Stimulated activated CD4-positive, alpha-beta T cell treated with anti-CD3 and anti-CD28 coated beads, Interleukin-12 subunit alpha, Interleukin-12 subunit beta, amount 100 ng/mL, for 24 hours (primary cell): ENCODE results near the gene RASGEF1B.

Source experiments
- DNase-seq, 2 experiments: peaks; one replicate each; pipeline ENCODE4 v3.0.0-alpha.2; 2020; ENCODE audit warnings: low read depth in 2 of 2

The RASGEF1B gene

DNA sequence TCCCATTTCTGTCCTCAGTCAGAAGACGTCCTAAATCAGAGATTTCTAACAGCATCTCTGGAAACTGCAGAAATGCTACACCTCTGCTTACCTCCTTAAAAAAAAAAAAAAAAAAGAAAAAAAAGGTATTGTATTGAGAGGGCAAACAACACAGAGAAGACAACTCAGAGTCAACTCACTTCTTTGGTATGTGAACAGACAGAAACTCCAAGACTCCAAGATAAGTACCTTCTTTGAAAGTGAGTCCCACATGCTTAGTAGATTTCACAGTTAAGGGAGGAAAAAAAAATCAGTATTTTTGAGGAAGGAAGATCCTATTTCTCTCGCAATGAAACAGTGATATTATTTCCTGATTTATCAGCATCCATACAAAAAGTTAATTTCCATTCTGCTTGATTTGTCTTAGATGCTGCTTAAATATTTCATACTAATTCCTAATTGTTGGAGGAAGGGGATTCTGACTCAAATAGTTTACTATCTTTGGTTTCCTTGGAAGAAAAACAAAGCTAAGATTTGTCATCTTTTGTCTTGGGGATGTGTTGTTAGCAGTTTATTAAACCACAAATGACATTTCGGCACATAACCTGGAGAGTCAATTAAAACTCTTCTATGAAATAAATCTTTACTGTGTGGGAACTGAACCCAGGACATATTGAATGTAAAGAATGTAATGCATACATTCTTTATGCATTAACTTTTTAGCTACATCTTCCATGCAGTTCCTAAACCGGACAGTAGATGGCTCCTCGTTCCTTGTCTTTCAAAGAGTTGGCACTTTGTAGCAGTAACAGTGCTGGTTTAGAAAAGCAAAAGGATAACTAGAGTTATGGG, 4.7 kb downstream of the RASGEF1B start:
- DNase-seq: peak; percentile 17 to 67

DNA sequence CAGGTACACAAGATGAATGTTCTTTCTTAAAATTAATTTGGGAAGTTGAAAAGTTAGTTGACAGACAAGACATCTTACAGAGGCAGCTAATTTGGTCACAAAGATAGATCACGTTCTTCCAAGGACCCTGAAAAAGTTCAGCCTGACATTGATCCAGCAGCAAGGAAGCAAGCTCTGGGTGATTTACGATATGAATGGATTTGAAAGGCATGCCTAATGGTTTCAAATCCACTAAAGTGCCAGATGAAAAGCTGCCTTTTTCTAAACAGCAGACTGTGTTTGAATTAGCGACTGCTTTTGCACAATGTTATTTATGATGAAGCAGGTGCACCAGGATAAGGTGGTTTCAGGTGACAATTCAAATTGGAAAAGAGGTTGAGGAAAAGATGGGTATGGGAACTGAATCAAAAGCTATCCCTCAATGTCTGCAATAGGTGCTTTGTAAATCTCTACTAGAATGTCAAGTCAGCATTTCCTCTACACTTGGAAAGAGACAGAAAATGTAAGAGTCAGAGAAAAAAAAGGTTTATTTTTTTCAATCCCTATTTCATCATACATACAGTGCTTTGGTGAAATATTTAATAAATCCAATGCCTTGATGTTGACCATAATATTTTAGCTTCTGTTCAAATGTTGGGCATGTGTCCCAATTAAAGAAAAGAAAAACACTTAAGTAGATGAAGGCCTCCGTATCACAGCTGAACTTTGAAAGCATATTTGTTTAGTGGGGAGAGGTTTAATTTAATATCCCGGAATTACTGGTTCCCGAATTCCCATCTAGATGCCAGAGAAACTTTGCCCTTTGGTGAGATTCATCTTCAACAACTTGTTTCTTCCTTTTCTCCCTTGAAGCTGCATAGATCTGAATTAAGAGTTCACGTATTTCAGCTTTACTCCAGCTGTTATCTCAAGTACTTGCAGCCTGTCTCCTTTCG, 6.0 kb downstream of the RASGEF1B start:
- DNase-seq: no peak

DNA sequence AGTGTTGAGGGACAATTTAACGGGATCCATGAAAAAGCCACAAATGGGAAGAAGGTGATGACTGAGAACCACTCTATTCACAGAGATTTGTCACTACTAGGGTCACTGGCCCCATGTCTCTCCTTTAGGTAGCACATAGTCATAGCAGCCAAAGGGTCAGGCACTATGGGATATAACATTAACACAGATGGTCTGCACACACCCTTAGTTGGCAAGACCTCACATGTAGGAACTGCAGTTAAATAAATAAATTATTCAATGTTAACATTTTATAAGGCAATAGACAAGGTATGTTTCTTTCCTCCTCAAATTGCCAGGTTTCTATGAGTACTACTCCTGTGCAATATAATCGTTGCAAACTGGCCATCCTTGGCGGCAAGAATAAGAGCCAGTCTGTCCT, 10.9 kb downstream of the RASGEF1B start:
- no peak for DNase-seq

DNA sequence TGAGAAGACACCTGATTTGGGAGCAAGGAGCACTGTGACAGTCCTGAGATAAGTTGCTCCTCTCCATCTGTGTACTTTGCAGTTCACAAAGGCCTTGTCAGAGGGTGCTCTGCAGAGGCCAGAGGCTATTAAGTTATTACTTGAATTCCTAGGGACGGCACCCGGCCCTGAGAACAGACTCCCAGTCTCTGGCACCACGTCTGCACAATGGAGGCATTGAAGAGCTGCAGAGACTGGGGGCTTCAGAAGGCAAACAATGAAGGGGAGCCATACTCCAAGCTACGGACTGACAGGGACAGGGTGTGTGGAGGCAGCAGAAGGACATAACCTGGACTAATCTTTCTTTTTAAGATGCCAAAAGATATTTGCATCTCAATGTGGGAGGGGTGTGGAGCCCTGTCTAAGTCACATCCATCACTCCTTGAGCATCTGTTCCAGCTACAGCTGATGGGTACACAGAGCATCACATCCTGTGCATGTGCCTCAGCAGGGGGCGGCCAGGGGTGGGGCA, 11.5 kb downstream of the RASGEF1B start:
- DNase-seq: no peak

DNA sequence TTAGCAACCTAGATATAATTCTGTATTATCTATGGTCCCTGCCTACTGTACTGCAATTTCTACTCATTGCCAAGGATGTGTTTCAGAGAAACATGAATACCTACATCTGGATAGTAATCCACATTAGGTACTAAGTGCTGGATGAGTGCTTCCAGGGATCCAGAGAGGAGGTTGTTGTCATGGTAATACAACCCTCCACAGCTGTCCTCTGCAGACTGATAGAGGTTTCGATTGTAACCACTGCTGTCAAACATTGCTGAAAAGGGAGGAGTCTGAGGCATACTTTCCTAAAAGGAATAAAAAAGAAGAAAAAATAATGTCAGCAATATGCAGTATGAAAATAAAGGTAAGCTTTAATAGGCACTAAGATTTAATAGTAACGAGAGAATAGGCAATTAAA, 12.5 kb downstream of the RASGEF1B start:
- DNase-seq: no peak

DNA sequence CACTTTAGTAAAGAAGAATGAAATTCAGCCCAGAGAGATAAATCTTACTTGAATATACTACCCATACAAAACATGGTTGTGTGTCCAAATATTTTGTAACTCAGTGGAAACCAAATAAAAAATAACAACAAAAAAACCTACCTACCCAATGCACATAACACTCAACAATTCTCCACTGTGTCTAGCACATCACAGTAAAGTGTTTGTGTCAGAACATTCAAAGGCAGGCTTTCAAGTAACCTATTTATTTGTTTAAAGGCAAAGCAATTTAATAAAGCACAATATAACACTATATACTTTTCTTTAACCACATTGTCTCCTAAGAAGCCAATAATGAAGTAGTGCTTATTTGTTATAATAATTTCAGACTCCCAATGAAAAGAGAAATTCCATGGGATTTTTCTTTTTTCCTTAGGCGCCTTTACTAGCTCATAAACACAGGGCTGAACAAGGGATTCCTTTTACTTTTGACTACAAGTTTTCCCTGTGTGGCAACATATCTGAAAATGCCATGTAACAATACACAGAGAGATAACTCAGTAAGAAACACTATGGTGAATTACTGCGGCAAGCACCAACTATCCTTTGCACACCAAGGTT, 13.7 kb downstream of the RASGEF1B start:
- no peak for DNase-seq

DNA sequence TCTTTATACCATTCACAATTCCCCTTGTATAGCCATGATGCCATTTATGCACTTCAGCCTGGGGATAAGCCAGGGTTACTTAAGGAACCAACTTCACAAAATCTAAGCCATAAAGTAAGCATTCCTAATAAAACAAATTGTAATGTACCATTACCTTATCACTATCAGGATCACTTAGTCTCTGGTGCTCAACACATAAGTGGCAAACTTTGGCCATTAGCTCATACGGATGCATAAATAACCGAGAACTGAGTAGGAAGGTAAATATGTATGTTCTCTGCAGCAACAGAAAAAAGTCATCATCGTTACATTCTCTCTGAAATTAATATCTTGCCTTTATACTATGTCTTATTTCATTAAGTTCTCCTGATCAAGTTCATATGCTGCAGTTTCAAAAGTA, 14.4 kb downstream of the RASGEF1B start:
- DNase-seq: no peak

DNA sequence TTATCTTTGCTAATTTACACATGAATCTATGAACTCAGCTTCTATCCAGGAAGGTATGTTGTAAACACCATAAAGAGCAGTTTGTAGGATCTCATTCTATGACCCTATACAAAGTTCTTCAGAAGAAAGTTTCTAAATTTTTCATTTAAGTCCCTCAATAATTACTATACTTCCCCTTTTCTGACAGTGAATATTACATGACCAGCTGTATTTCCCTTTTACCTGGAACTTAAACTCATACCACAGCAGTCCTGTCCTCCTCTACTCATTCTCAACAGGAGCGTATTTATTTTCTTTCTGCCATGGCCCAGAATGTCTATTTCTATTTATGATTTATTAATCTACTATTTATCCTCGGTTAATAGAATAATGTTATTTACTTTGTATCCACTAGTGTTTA, 15.8 kb downstream of the RASGEF1B start:
- DNase-seq: no peak

DNA sequence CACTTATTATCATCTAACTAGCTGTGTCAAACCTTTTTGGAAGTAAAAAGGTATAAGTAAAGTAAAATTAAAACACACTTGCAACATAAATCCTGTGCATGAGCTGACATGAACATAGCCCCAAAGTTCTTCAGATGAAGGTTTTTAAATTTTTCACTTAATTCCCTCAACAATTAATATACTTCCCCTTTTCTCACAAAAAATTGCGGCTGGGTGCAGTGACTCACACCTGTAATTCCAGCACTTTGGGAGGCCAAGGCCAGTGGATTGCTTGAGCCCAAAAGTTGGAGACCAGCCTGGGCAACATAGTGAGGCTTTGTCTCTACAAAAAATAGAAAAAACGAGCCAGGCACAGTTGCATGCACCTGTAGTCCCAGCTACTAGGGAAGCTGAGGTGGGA, 16.8 kb downstream of the RASGEF1B start:
- DNase-seq: no peak

DNA sequence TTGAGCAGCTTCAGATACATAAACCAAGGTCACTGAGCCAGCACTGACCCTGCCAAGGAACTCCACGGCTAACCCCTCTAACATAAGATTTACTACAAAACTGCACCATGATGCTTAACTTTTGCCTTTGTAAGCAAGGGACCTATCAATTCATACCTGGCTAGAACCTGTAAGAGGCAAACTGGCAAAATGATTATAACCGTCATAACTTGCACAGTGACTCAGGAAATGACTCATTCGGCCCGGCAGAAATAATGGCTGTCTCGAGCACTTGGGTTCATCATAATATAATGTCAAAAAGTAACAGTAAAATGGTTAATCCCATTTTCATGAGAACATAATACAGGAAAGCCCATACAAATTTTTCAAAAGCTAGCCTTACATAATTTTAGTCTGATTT, 17.2 kb downstream of the RASGEF1B start:
- DNase-seq: peak; percentile 16 to 28

DNA sequence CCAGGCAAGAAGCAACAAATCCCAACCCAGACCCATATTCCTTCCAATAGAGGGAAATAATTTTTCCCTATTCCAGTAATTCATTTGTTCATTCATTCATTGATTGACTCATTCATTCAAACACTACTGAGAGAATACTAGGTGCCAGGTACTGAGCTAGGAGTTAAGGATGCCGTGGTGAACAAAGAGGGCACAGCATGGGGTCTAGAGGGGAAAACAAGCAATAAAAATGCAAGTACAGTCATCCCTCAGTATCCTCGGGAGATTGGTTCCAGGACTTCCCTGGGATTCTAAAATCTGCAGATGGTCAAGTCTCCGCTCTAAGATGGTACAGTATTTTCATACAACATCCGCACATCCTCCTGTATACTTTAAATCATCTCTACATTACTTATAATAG, 18.7 kb downstream of the RASGEF1B start:
- no peak for DNase-seq

DNA sequence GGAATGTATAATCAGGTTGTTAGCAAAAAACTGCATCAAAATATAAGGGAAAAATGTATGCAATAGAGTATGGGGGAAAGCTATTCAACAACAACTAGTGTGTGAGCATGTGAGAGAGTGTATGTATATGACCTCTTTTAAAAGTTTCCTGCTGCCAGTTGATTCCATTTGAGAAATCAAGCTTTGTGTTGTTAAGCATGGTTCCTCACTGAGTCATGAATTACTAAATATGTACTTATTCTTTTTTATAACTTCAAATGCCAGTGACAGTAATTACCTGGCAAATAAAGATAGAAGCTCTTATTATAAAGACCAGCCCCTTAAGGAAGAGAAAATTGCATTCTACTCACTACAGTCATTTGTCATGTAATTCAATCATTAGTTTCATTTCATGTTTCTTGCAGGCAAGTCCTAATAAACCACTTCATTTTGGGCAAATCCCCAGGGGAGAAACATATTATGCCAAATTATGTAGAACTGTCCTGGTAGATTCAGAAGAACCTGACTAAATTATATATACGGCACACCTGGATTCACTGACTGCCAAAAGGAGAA, 19.2 kb downstream of the RASGEF1B start:
- no peak for DNase-seq

DNA sequence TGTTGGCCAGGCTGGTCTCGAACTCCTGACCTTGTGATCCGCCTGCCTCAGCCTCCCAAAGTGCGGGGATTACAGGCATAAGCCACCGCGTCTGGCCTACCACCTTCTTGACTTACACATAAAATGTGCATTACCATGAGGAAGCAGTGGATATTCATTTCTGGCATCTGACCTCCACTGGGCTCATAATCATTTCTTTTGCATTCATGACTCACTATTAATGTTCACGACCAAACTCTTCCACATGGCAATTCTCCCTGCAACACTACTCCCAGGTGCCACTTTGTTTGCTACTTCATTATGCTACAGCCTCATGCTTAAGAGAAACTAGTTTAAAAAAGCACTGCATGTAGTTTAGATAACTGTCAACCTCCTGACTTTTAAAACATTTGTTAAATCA, 22.7 kb downstream of the RASGEF1B start:
- no peak for DNase-seq

DNA sequence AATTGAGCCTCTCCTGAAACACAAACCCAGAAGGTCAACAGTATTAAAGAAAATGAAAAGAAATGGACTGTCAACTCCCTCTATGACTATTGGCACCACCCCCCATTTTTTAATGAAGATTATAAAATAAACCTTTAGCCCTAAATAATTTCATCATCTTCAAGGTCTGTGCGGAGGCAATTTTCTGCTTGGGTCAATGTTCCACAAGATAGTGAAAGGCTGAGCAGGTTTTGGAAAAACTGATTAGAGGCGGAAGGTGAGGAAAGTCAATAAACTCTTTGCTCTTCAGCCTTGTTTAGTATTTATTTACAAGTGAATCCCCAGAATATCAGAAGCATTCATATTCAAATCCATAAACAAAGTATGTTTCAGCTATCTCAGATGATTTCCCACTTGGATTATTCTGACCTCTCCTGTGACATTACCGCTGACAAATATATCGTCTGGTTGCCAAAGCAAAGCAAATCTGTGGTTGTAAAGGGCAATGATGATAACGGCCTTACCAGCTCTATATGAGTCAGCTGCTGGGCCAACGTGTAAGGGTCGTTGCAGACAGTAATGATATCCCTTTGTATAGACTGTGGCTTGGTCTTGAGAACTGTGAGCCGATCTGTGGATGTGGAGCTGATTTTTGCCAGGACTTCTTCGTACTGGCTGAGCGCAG, 24.0 kb downstream of the RASGEF1B start:
- no peak for DNase-seq

DNA sequence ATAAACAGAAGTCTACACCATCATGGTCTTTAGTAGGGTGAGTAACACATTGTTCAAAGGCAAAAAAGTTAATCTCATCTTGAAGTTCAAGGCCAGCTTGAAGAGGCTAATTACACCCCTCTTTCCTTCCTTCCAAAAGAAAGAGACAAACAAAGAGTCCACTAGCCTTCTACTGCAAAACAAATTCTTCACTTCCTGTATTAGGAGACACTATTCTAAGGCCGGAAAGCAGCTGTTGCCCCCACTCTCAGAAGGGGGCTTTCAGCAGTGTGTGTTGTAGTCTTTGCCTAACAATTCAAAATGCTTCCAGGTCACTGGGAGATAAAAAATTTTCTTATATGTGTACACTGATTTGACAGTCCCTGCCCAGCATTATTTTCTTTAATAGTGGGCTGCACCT, 25.1 kb downstream of the RASGEF1B start:
- DNase-seq: no peak

DNA sequence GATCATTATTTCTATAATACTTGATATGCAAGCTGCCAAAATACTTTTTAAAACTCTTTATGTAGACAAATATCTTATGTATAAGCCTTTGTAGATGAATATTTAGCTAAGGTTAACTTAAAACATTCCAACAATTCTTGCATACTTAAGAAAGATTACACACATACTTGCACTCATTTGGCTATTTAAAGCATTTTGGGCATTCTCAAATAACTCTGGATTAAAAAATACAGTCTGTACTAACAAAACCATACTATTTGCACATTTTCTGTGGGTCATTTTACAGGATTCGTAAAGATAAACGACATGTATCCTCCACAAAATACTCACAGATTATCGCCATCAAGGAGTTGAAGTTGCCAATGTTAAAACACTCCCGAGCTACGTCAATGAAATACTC, 26.5 kb downstream of the RASGEF1B start:
- no peak for DNase-seq

DNA sequence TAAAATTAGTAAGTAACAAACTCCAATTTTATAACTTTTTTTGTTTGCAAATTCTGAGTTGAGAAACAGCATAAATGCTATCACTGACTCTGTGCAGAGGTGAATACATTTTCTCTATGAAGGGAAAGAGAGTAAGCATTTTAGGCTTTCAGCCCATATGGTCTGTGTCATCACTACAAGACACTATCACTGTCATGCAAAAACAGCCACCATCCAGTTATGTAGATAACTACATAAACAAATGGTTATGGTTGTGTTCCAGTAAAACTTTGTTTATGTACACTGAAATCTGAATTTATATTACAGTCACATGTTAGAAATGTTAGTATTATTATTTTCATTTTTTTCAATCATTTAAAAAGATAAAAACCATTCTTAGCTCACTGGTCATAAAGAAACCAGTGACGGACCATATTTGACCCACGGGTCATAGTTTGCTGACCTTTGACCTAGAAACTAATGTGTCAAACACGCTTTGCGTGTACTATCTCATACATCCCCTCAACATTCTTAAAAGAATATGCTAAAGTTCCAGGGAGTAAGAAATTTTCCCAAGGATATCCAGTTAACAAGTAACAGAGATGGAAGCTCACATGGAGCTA, 29.1 kb downstream of the RASGEF1B start:
- DNase-seq: no peak

DNA sequence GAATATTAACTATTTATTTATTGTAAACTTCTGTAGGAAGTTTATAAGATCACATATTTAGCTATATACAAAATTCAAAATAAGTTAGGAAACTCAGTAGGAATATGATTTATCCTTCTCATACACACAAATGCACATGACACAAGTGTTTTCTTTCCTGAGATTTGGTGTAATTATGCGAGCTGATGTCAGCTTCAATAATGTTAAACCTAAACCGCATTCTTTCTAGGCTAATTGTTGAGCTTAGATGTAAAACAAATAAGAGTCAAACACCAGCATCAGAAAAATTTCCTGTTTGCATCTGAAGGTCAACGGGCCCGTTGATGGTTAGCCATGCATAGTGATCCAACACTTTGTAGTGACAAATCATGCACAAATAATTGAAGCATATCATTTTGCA, 30.8 kb downstream of the RASGEF1B start:
- no peak for DNase-seq

DNA sequence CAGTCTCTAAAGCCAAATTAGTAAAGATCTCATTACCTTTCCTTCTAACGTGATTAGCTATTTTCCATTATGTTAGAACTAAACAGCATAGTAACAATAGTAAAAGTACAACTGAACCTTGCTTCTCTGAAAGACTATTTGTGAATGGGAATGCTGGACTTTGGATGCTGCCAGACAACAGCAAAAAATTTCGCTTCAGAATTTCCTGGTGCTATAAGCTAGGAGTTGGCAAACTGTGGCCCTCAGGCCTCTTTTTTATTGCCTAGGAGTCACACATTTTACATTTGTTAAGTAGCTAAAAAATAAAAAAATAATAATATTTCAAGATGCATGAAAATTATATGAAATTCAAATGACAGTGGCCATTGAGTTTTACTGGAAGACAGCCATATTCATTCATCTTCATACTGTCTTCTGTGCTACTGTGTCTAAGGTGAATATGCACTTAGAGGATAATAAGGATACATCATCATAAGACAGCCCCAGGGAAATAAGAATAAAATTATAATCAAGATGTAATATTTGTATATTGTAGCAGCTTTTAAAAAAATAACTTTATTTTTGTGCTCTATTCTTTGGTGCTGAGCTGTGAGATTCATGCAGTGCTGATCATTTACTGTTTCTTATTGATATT, 34.6 kb downstream of the RASGEF1B start:
- no peak for DNase-seq

DNA sequence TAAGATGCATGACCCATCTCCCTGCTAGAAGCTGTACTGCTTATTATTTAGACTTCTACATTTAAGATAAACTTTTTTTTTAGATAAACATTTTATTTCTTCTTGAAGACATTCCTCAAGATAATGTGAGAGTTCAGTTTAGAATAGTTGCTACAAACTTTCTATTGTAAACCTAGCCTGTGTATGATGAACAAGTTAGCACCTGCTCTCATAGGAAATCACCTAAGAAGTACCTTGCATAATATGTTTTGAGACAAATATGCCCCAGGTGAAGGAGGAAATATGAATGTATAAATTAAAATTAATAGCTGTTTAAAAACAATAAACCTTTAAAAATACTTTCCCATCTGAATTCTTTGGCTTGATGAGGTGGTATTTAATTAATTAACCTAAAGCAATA, 35.6 kb downstream of the RASGEF1B start:
- no peak for DNase-seq

DNA sequence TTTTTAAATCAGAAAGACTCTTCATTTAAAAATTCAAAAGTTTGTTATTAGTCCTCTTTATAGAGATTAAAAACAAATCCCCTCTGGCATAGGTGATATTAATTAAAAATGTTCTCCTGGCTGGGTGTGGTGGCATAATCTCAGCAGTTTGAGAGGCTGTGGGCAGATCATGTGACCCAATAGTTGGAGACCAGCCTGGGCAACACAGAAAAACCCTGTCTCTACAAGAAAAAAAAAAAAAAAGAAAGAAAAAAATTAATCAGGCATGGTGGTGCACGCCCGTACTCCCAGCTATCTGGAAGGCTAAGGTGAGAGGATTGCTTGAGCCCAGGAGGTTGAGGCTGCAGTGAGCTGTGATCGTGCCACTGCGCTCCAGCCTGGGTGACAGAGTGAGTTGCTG, 38.9 kb downstream of the RASGEF1B start:
- DNase-seq: no peak
